Mucosa of rectum (tissue), 2 donors: Measurements from ENCODE around the gene CITED4.
"Not testable (repeated sequence)": the region's sequence is repeated elsewhere in the genome, so short reads cannot be mapped to it uniquely, and the experiment has no call there.

Source experiments
- H3K27ac ChIP-seq, 2 donors: one replicate each; pipeline ENCODE4 v1.7.0; 2013; ENCODE audit warnings: inconsistent platforms in 2 of 2, low read depth in 2 of 2, low read length in 2 of 2
- H3K27me3 ChIP-seq, 2 donors: one replicate each; pipeline ENCODE4 v1.7.0; 2013; ENCODE audit warnings: low read length in 2 of 2; ENCODE audit not compliant: control insufficient read depth in 2 of 2, insufficient read depth in 2 of 2
- H3K36me3 ChIP-seq, 2 donors: one replicate each; pipeline ENCODE4 v1.7.0; 2013; ENCODE audit warnings: low read length in 2 of 2; ENCODE audit not compliant: control insufficient read depth in 2 of 2, insufficient read depth in 2 of 2
- H3K4me1 ChIP-seq, 2 donors: one replicate each; pipeline ENCODE4 v1.7.0; 2013; ENCODE audit warnings: low read length in 2 of 2, mild to moderate bottlenecking in 1 of 2; ENCODE audit not compliant: control insufficient read depth in 2 of 2, insufficient read depth in 2 of 2
- H3K4me3 ChIP-seq, 2 donors: one replicate each; pipeline ENCODE4 v1.7.0; 2013; ENCODE audit warnings: low read length in 2 of 2
- H3K9ac ChIP-seq, 2 donors: one replicate each; pipeline ENCODE4 v1.7.0; 2013; ENCODE audit warnings: low read length in 2 of 2, low read depth in 1 of 2, mild to moderate bottlenecking in 1 of 2
- H3K9me3 ChIP-seq, 2 donors: one replicate each; pipeline ENCODE4 v1.7.0; 2013; ENCODE audit warnings: low read length in 2 of 2; ENCODE audit not compliant: control insufficient read depth in 2 of 2
- donor health status: healthy.
- donor health status: Normal muscosa, but diverticular disease.

Gene CITED4

GRCh38 chr1:40899230-40899870 is 37.2 kb upstream of the CITED4 start:
- Histone ChIP-seq H3K4me1 (no peaks in the 10 kb centered on the region), H3K9me3 (no peaks in the 10 kb centered on the region), H3K27ac (no peak overlapping the region), H3K9ac (no peak overlapping the region), H3K4me3 (no peak overlapping the region), H3K27me3 (peaks cover 0 to 2% of the 10 kb centered on the region in 2 donors), H3K36me3 (no peaks in the 10 kb centered on the region)

GRCh38 chr1:40898431-40898901 is 36.3 kb upstream of the CITED4 start:
- Histone ChIP-seq H3K9ac (no peak overlapping the region), H3K27ac (no peak overlapping the region)

GRCh38 chr1:40897513-40897912 is 35.4 kb upstream of the CITED4 start:
- Histone ChIP-seq H3K9me3 (peaks cover 0 to 5% of the 10 kb centered on the region in 2 donors), H3K27ac (no peak overlapping the region), H3K27me3 (peaks cover 0 to 2% of the 10 kb centered on the region in 2 donors), H3K4me3 (no peak overlapping the region), H3K4me1 (no peaks in the 10 kb centered on the region), H3K36me3 (no peaks in the 10 kb centered on the region), H3K9ac (no peak overlapping the region)

More at GRCh38 chr1:40898431-40898901, 36.3 kb upstream of the CITED4 start:
- Histone ChIP-seq H3K4me3 (no peak overlapping the region), H3K36me3 (no peaks in the 10 kb centered on the region), H3K27me3 (peaks cover 0 to 2% of the 10 kb centered on the region in 2 donors), H3K9me3 (peaks cover 0 to 5% of the 10 kb centered on the region in 2 donors), H3K4me1 (no peaks in the 10 kb centered on the region)

- H3K4me1 ChIP-seq = no peaks in the 10 kb centered on the region
- H3K9me3 ChIP-seq = peaks cover 0 to 5% of the 10 kb centered on the region in 2 donors
- no peak overlapping the region for H3K9ac ChIP-seq
- H3K27me3 ChIP-seq = no peaks in the 10 kb centered on the region
- H3K4me3 ChIP-seq = no peak overlapping the region
- no peak overlapping the region for H3K27ac ChIP-seq
- no peaks in the 10 kb centered on the region for H3K36me3 ChIP-seq
Observed at GRCh38 chr1:40896482-40896881, 34.3 kb upstream of the CITED4 start.

GRCh38 chr1:40895601-40896000 is 33.4 kb upstream of the CITED4 start:
- no peak overlapping the region for H3K9ac ChIP-seq
- peaks cover 0 to 5% of the 10 kb centered on the region in 2 donors for H3K9me3 ChIP-seq
- H3K4me3 ChIP-seq = no peak overlapping the region
- no peaks in the 10 kb centered on the region for H3K36me3 ChIP-seq
- no peaks in the 10 kb centered on the region for H3K27me3 ChIP-seq
- H3K27ac ChIP-seq = no peak overlapping the region
- no peaks in the 10 kb centered on the region for H3K4me1 ChIP-seq

GRCh38 chr1:40894858-40895257 is 32.7 kb upstream of the CITED4 start:
- not testable (repeated sequence) for H3K4me3 ChIP-seq, H3K9me3 ChIP-seq, H3K9ac ChIP-seq, H3K4me1 ChIP-seq, H3K36me3 ChIP-seq, H3K27ac ChIP-seq, H3K27me3 ChIP-seq

GRCh38 chr1:40894455-40894854 is 32.3 kb upstream of the CITED4 start:
- no peak overlapping the region for H3K9ac ChIP-seq
- H3K9me3 ChIP-seq = peaks cover 0 to 5% of the 10 kb centered on the region in 2 donors
- H3K36me3 ChIP-seq = no peaks in the 10 kb centered on the region
- no peak overlapping the region for H3K4me3 ChIP-seq
- H3K27ac ChIP-seq = no peak overlapping the region
- H3K27me3 ChIP-seq = no peaks in the 10 kb centered on the region
- no peaks in the 10 kb centered on the region for H3K4me1 ChIP-seq

- Histone ChIP-seq H3K4me3 (no peak overlapping the region), H3K4me1 (no peaks in the 10 kb centered on the region), H3K27me3 (no peaks in the 10 kb centered on the region), H3K9ac (no peak overlapping the region), H3K36me3 (no peaks in the 10 kb centered on the region), H3K27ac (no peak overlapping the region), H3K9me3 (peaks cover 0 to 5% of the 10 kb centered on the region in 2 donors)
Observed at GRCh38 chr1:40893946-40894345, 31.8 kb upstream of the CITED4 start.

- Histone ChIP-seq H3K27ac (no peak overlapping the region), H3K4me3 (no peak overlapping the region), H3K36me3 (no peaks in the 10 kb centered on the region), H3K9me3 (peaks cover 0 to 5% of the 10 kb centered on the region in 2 donors), H3K27me3 (no peaks in the 10 kb centered on the region), H3K9ac (no peak overlapping the region), H3K4me1 (no peaks in the 10 kb centered on the region)
Observed at GRCh38 chr1:40892354-40892753, 30.2 kb upstream of the CITED4 start.

- Histone ChIP-seq H3K9me3 (peaks cover 0 to 5% of the 10 kb centered on the region in 2 donors), H3K27me3 (peaks cover 4 to 6% of the 10 kb centered on the region in 2 donors), H3K36me3 (no peaks in the 10 kb centered on the region), H3K9ac (no peak overlapping the region), H3K27ac (no peak overlapping the region), H3K4me1 (no peaks in the 10 kb centered on the region), H3K4me3 (no peak overlapping the region)
Observed at GRCh38 chr1:40890771-40891170, 28.6 kb upstream of the CITED4 start.
